CD14-positive monocyte (primary cell): Measurements from ENCODE around the gene KCNT2. TPM values are rescaled to one million over a fixed set of nuclear protein-coding genes. Genes with fewer than 3 reads are reported as not detected.
"Not testable (repeated sequence)": the region's sequence is repeated elsewhere in the genome, so short reads cannot be mapped to it uniquely, and the experiment has no call there.

Experiments used
- DNase-seq, 3 donors: peaks; one replicate each; pipeline ENCODE4 v3.0.0-alpha.2; 2011 to 2022
- H2AFZ ChIP-seq: 2 replicates; pipeline ENCODE4 v1.6.0; 2012; ENCODE audit warnings: mild to moderate bottlenecking, low read depth, low read length, inconsistent platforms; ENCODE audit not compliant: insufficient read depth, poor library complexity, severe bottlenecking
- H3K27ac ChIP-seq, 2 donors: 1 replicate in 1 of 2; 2 replicates in 1 of 2; pipeline ENCODE4 v1.5.1; 2012 to 2013; ENCODE audit warnings: low read length in 2 of 2, control low read depth in 1 of 2, inconsistent platforms in 1 of 2, low read depth in 1 of 2, mild to moderate bottlenecking in 1 of 2
- H3K27me3 ChIP-seq, 2 donors: one replicate each; pipeline versions ENCODE4 v1.6.0 to v1.6.1; 2011 to 2013; ENCODE audit warnings: low read length in 2 of 2; ENCODE audit not compliant: control insufficient read depth in 2 of 2, insufficient read depth in 2 of 2
- H3K36me3 ChIP-seq, 2 donors: replicated peaks in 1 of 2; 1 replicate in 1 of 2; 2 replicates in 1 of 2; pipeline versions ENCODE4 v1.5.1 to v1.6.1; 2012 to 2013; ENCODE audit warnings: low read length in 2 of 2, control low read depth in 1 of 2, inconsistent platforms in 1 of 2, mild to moderate bottlenecking in 1 of 2; ENCODE audit not compliant: insufficient read depth in 2 of 2, control insufficient read depth in 1 of 2
- H3K4me1 ChIP-seq, 2 donors: 1 replicate in 1 of 2; 2 replicates in 1 of 2; pipeline versions ENCODE4 v1.5.1 to v1.6.1; 2012 to 2013; ENCODE audit warnings: low read length in 2 of 2, control low read depth in 1 of 2, inconsistent platforms in 1 of 2, mild to moderate bottlenecking in 1 of 2, moderate library complexity in 1 of 2; ENCODE audit not compliant: insufficient read depth in 2 of 2, control insufficient read depth in 1 of 2
- H3K4me2 ChIP-seq: replicated peaks from 2 replicates; pipeline ENCODE3; 2012; ENCODE audit warnings: low read length, moderate library complexity, mild to moderate bottlenecking; ENCODE audit not compliant: poor library complexity, severe bottlenecking; ENCODE audit errors: extremely low read depth
- H3K4me3 ChIP-seq, 3 experiments: fragments of 200-600 bp in 1 of 3; sonication (generic) in 1 of 3; replicated peaks in 1 of 3; 1 replicate in 2 of 3; 2 replicates in 1 of 3; pipeline ENCODE4 v1.5.1; 2011 to 2013; ENCODE audit warnings: low read length in 3 of 3, mild to moderate bottlenecking in 3 of 3, control low read depth in 2 of 3, low read depth in 2 of 3, inconsistent platforms in 1 of 3, moderate library complexity in 1 of 3
- H3K79me2 ChIP-seq: 2 replicates; pipeline ENCODE4 v1.6.0; 2012; ENCODE audit warnings: mild to moderate bottlenecking, control low read depth, inconsistent platforms, low read length, moderate library complexity; ENCODE audit not compliant: insufficient read depth
- H3K9ac ChIP-seq: 2 replicates; pipeline ENCODE4 v1.6.0; 2017; ENCODE audit warnings: low read length, mild to moderate bottlenecking; ENCODE audit not compliant: insufficient read depth, poor library complexity, severe bottlenecking
- H3K9me3 ChIP-seq, 2 donors: replicated peaks in 1 of 2; 1 replicate in 1 of 2; 2 replicates in 1 of 2; pipeline versions ENCODE4 v1.5.1 to v1.6.1; 2012 to 2013; ENCODE audit warnings: low read length in 2 of 2, control low read depth in 1 of 2; ENCODE audit not compliant: control insufficient read depth in 1 of 2, insufficient read depth in 1 of 2
- H4K20me1 ChIP-seq: 2 replicates; pipeline ENCODE4 v1.6.0; 2012; ENCODE audit warnings: mild to moderate bottlenecking, low read length, control low read depth, moderate library complexity; ENCODE audit not compliant: insufficient read depth
- H3K27ac Mint-ChIP-seq, 7 donors: one replicate each; pipeline ENCODE4 v1.8.0; 2020; ENCODE audit warnings: mild to moderate bottlenecking in 7 of 7, mixed read lengths in 7 of 7, moderate library complexity in 6 of 7, inconsistent platforms in 2 of 7
- H3K27me3 Mint-ChIP-seq, 3 donors: one replicate each; pipeline ENCODE4 v1.8.0; 2021 to 2022; ENCODE audit warnings: low read depth in 3 of 3, mild to moderate bottlenecking in 3 of 3, mixed read lengths in 3 of 3, moderate library complexity in 3 of 3, inconsistent platforms in 1 of 3
- H3K36me3 Mint-ChIP-seq, 2 donors: one replicate each; pipeline ENCODE4 v1.8.0; 2020; ENCODE audit warnings: mixed read lengths in 2 of 2, inconsistent platforms in 1 of 2, mild to moderate bottlenecking in 1 of 2
- H3K4me1 Mint-ChIP-seq: one replicate; pipeline ENCODE4 v1.8.0; 2020; ENCODE audit warnings: mild to moderate bottlenecking, mixed read lengths
- H3K4me3 Mint-ChIP-seq, 2 donors: one replicate each; pipeline ENCODE4 v1.8.0; 2020; ENCODE audit warnings: mild to moderate bottlenecking in 2 of 2, mixed read lengths in 2 of 2, moderate library complexity in 1 of 2
- H3K9me3 Mint-ChIP-seq, 7 donors: one replicate each; pipeline ENCODE4 v1.8.0; 2020 to 2022; ENCODE audit warnings: mixed read lengths in 7 of 7, mild to moderate bottlenecking in 6 of 7, moderate library complexity in 6 of 7, inconsistent platforms in 2 of 7
- CTCF ChIP-seq: fragments of 200-600 bp; IDR thresholded peaks from one replicate; pipeline ENCODE4 v1.8.0; 2022; ENCODE audit warnings: antibody characterized with exemption, mild to moderate bottlenecking
- WGBS: methylation state at CpG from one replicate; pipeline ENCODE4 v1.1.5; 2013; ENCODE audit warnings: missing lambda C conversion rate; ENCODE audit not compliant: insufficient coverage; 5-methylcytosine and 5-hydroxymethylcytosine counted together
- intact Hi-C, 2 donors: fragments of 100-400 bp; cut with micrococcal nuclease; formaldehyde crosslinking; loops; one replicate each; pipeline versions ENCODE4 v1.15.0 to v1.15.1; 2023
- polyA plus RNA-seq, 3 donors: library from polyadenylated mRNA; depleted of rRNA in 1 of 3; unstranded in 2 of 3; stranded (reverse) in 1 of 3; fragments of 300-500 nt in 2 of 3; fragments of >200 nt in 1 of 3; fragmentation: Illumina TruSeq in 2 of 3; gene quantifications; 1 replicate in 2 of 3; 2 replicates in 1 of 3; pipeline ENCODE4 v1.2.3, GENCODE V29; 2012 to 2021

Gene KCNT2
- polyA plus RNA-seq, 3 donors: not detected

- H2AFZ ChIP-seq: no peak overlapping the region
- Mint-ChIP-seq H3K27ac (no peak overlapping the region), H3K27me3 (peaks cover 0 to 2% (median 0%) of the 10 kb centered on the region in 3 donors), H3K36me3 (no peaks in the 10 kb centered on the region), H3K9me3 (peaks cover 0 to 11% (median 3%) of the 10 kb centered on the region in 7 donors), H3K4me1 (no peaks in the 10 kb centered on the region), H3K4me3 (no peak overlapping the region)
- no peaks in the 10 kb centered on the region for H4K20me1 ChIP-seq
- H3K9me3 ChIP-seq: peaks cover 0 to 3% of the 10 kb centered on the region in 2 donors
- no peak overlapping the region for H3K4me2 ChIP-seq
- no peaks in the 10 kb centered on the region for H3K4me1 ChIP-seq
- no peak for TF ChIP-seq CTCF
- no peak overlapping the region for H3K4me3 ChIP-seq
- no CpG with 5 or more reads among the region's 2 CpGs for WGBS
- H3K27ac ChIP-seq: no peak overlapping the region
- H3K36me3 ChIP-seq: no peaks in the 10 kb centered on the region
- intact Hi-C loops: no loop called here
- no peak for DNase-seq
- no peak overlapping the region for H3K9ac ChIP-seq
- H3K27me3 ChIP-seq: no peaks in the 10 kb centered on the region
- no peaks in the 10 kb centered on the region for H3K79me2 ChIP-seq
These were observed 80.3 kb downstream of the KCNT2 start for GRCh38 chr1:196527919-196528318.

- peaks cover 3 to 15% (median 9%) of the 10 kb centered on the region in 7 donors for H3K9me3 Mint-ChIP-seq
- H3K36me3 Mint-ChIP-seq, H3K4me3 Mint-ChIP-seq, H3K27ac Mint-ChIP-seq, H3K9me3 ChIP-seq, H3K4me1 Mint-ChIP-seq, H4K20me1 ChIP-seq, H3K4me1 ChIP-seq, H2AFZ ChIP-seq, H3K9ac ChIP-seq, DNase-seq, H3K4me2 ChIP-seq, H3K27me3 Mint-ChIP-seq, H3K36me3 ChIP-seq, H3K27ac ChIP-seq, H3K79me2 ChIP-seq, H3K27me3 ChIP-seq, intact Hi-C loops, H3K4me3 ChIP-seq: not testable (repeated sequence)
- 82% methylated on average over 11 of the region's 12 CpGs for WGBS
These were observed 85.5 kb downstream of the KCNT2 start for GRCh38 chr1:196522574-196523345.
